GM19372 (cell line): ENCODE data around the gene WDR91.

Source experiments
- ATAC-seq: cut with Tn5 transposase; IDR thresholded peaks from one replicate; pipeline ENCODE4 v1.9.1; 2021; ENCODE audit warnings: mild to moderate bottlenecking, low read depth, moderate library complexity; ENCODE audit not compliant: unreplicated experiment

WDR91 gene

GRCh38 chr7:135165862-135166261 is 45.5 kb downstream of the WDR91 start:
- no peak for ATAC-seq

- ATAC-seq = no peak
Observed at GRCh38 chr7:135164357-135165061, 46.8 kb downstream of the WDR91 start.

- ATAC-seq = no peak
Observed at GRCh38 chr7:135162382-135163001, 48.8 kb downstream of the WDR91 start.

GRCh38 chr7:135161669-135162068 is 49.7 kb downstream of the WDR91 start:
- ATAC-seq = no peak

- ATAC-seq = no peak
Observed at GRCh38 chr7:135160858-135161653, 50.3 kb downstream of the WDR91 start.

- peak; percentile 44 for ATAC-seq
Observed at GRCh38 chr7:135160098-135160857, 51.0 kb downstream of the WDR91 start.

- peak; percentile 16 for ATAC-seq
Observed at GRCh38 chr7:135159359-135160085, 51.8 kb downstream of the WDR91 start.

GRCh38 chr7:135158874-135159273 is 52.5 kb downstream of the WDR91 start:
- no peak for ATAC-seq

- no peak for ATAC-seq
Observed at GRCh38 chr7:135158141-135158655, 53.1 kb downstream of the WDR91 start.

GRCh38 chr7:135156290-135156689 is 55.0 kb downstream of the WDR91 start:
- ATAC-seq = no peak

GRCh38 chr7:135154734-135155133 is 56.6 kb downstream of the WDR91 start:
- ATAC-seq = no peak

GRCh38 chr7:135152442-135152841 is 58.9 kb downstream of the WDR91 start:
- ATAC-seq = no peak

- no peak for ATAC-seq
Observed at GRCh38 chr7:135151533-135151932, 59.8 kb downstream of the WDR91 start.

GRCh38 chr7:135151132-135151531 is 60.2 kb downstream of the WDR91 start:
- no peak for ATAC-seq

GRCh38 chr7:135150072-135150782 is 61.1 kb downstream of the WDR91 start:
- no peak for ATAC-seq

- peak; percentile 65 for ATAC-seq
Observed at GRCh38 chr7:135147899-135148721, 63.2 kb downstream of the WDR91 start, which contains the start of gene TMEM140. Gene TMEM140 (plus strand): TSS chr7:135148072. CDS start chr7:135164442, 16,370 bp downstream.

- no peak for ATAC-seq
Observed at GRCh38 chr7:135147341-135147898, 63.9 kb downstream of the WDR91 start.
